HepG2 (cell line): ENCODE data around the gene DCTN4. TPM values are rescaled to one million over a fixed set of nuclear protein-coding genes. Genes with fewer than 3 reads are reported as not detected.
A peak's percentile ranks its signal among the peaks of the same experiment; 100 is the strongest.

Source experiments
- ATAC-seq: fragments of 200-7000 bp; cut with Tn5 transposase; 3 replicates; pipeline ENCODE4 v1.9.1; 2020; ENCODE audit warnings: mild to moderate bottlenecking, moderate library complexity
- BruUV-seq: library from RNA; stranded (reverse); fragments of 400-500 nt; replicated peaks from 2 replicates; lab custom pipeline; 2021; lab: Mats Ljungman, UMichigan
- CTCF ChIA-PET: fragments of 300-600 bp; formaldehyde crosslinking; extraction: SDS; loops from one replicate; lab custom pipeline; 2021; ENCODE audit warnings: low total read pairs, inconsistent platforms, low intra/inter-chr PET ratio; lab: Yijun Ruan, JAX
- POLR2A ChIA-PET: fragments of 350-600 bp; sonication (Branson Sonifier 250); formaldehyde crosslinking; loops from one replicate; lab custom pipeline; 2020; ENCODE audit warnings: antibody characterized with exemption, inconsistent platforms; lab: Yijun Ruan, JAX
- DNase-seq: peaks from one replicate; pipeline ENCODE4 v3.0.0-alpha.2; 2015; ENCODE audit warnings: low spot score
- FAIRE-seq: peaks from 3 replicates; lab custom pipeline; 2011; peaks lifted over from hg19 to GRCh38; lab: Jason Lieb, UNC
- H2AFZ ChIP-seq: one replicate; pipeline ENCODE4 v1.6.1; 2011; ENCODE audit warnings: low read length, inconsistent platforms
- H3K27ac ChIP-seq: fragments of 300-600 bp; 3 replicates; pipeline ENCODE4 v1.8.0; 2011; ENCODE audit warnings: mixed run types, mild to moderate bottlenecking, mixed read lengths, low read length, inconsistent platforms; ENCODE audit not compliant: insufficient read depth; ENCODE audit errors: extremely low read length
- H3K27me3 ChIP-seq, 2 experiments: fragments of 200-600 bp in 1 of 2; 2 replicates in 1 of 2; 3 replicates in 1 of 2; pipeline versions ENCODE4 v1.6.0 to v1.8.0; 2011; ENCODE audit warnings: low read length in 2 of 2, mild to moderate bottlenecking in 2 of 2, moderate library complexity in 2 of 2, inconsistent platforms in 1 of 2; ENCODE audit not compliant: insufficient read depth in 2 of 2, control insufficient read depth in 1 of 2
- H3K36me3 ChIP-seq, 2 experiments: fragments of 200-600 bp in 1 of 2; replicated peaks in 1 of 2; 2 replicates in 1 of 2; 3 replicates in 1 of 2; pipeline versions ENCODE4 v1.5.1 to v1.8.0; 2011; ENCODE audit warnings: low read length in 2 of 2, inconsistent platforms in 1 of 2; ENCODE audit not compliant: insufficient read depth in 2 of 2, control insufficient read depth in 1 of 2
- H3K4me1 ChIP-seq: 2 replicates; pipeline ENCODE4 v1.5.1; 2012; ENCODE audit warnings: low read length, inconsistent platforms; ENCODE audit not compliant: insufficient read depth
- H3K4me2 ChIP-seq: 2 replicates; pipeline ENCODE4 v1.6.0; 2011; ENCODE audit warnings: low read depth, low read length, inconsistent platforms
- H3K4me3 ChIP-seq, 3 experiments: fragments of 200-600 bp in 1 of 3; sonication (generic), shearing (Covaris generic) in 1 of 3; replicated peaks in 1 of 3; 2 replicates each; pipeline ENCODE4 v1.5.1; 2011 to 2016; ENCODE audit warnings: low read length in 3 of 3, inconsistent platforms in 2 of 3, low read depth in 2 of 3, mild to moderate bottlenecking in 2 of 3, control low read depth in 1 of 3, mixed read lengths in 1 of 3; ENCODE audit not compliant: insufficient read depth in 1 of 3
- H3K79me2 ChIP-seq: one replicate; pipeline ENCODE4 v1.6.1; 2011; ENCODE audit warnings: low read length, inconsistent platforms; ENCODE audit not compliant: insufficient read depth
- H3K9ac ChIP-seq: 2 replicates; pipeline ENCODE4 v1.6.0; 2011; ENCODE audit warnings: mild to moderate bottlenecking, low read depth, low read length, inconsistent platforms; ENCODE audit not compliant: insufficient read depth
- H3K9me3 ChIP-seq: 2 replicates; pipeline ENCODE4 v1.5.1; 2012; ENCODE audit warnings: mild to moderate bottlenecking, low read length
- H4K20me1 ChIP-seq: 2 replicates; pipeline ENCODE4 v1.6.0; 2011; ENCODE audit warnings: inconsistent platforms, mild to moderate bottlenecking, low read length, moderate library complexity; ENCODE audit not compliant: insufficient read depth
- ARHGAP35 ChIP-seq: sonication (generic); formaldehyde crosslinking; IDR thresholded peaks from 2 replicates; pipeline ENCODE4 v1.9.0; 2022; ENCODE audit warnings: mild to moderate bottlenecking, inconsistent platforms, moderate library complexity, missing genetic modification reagents, borderline replicate concordance
- ASH2L ChIP-seq: fragments of 300-600, 200-600 bp; sonication (generic); IDR thresholded peaks from 2 replicates; pipeline ENCODE4 v1.7.0; 2017; ENCODE audit warnings: low read depth, mild to moderate bottlenecking, moderate library complexity, mixed read lengths, low read length; ENCODE audit not compliant: insufficient read length
- FOXK1 ChIP-seq: sonication (generic); formaldehyde crosslinking; IDR thresholded peaks from 2 replicates; pipeline ENCODE4 v1.4.0; 2020; ENCODE audit warnings: low read depth, missing genetic modification reagents, borderline replicate concordance
- KMT2A ChIP-seq: sonication (generic); formaldehyde crosslinking; IDR thresholded peaks from 2 replicates; pipeline ENCODE4 v1.4.0; 2020; ENCODE audit warnings: missing genetic modification reagents
- MED1 ChIP-seq: sonication (generic); formaldehyde crosslinking; IDR thresholded peaks from 2 replicates; pipeline ENCODE4 v1.4.0; 2020; ENCODE audit warnings: missing genetic modification reagents
- MZF1 ChIP-seq: sonication (generic); formaldehyde crosslinking; IDR thresholded peaks from 2 replicates; pipeline ENCODE4 v1.8.1; 2023; ENCODE audit warnings: mild to moderate bottlenecking, missing genetic modification reagents, borderline replicate concordance
- NFIC ChIP-seq: IDR thresholded peaks from 2 replicates; pipeline ENCODE4 v1.6.1; 2012; ENCODE audit warnings: mild to moderate bottlenecking, low read length, inconsistent platforms
- NR3C1 ChIP-seq: sonication (generic); formaldehyde crosslinking; IDR thresholded peaks from 2 replicates; pipeline ENCODE4 v1.4.0; 2020; ENCODE audit warnings: missing genetic modification reagents
- PHF8 ChIP-seq: sonication (generic); formaldehyde crosslinking; IDR thresholded peaks from 2 replicates; pipeline ENCODE4 v1.5.0; 2020; ENCODE audit warnings: missing genetic modification reagents
- POLR2G ChIP-seq: fragments of 200-400 bp; formaldehyde crosslinking; IDR thresholded peaks from 2 replicates; pipeline ENCODE4 v1.6.1; 2018; ENCODE audit warnings: mild to moderate bottlenecking, low read depth, low read length, moderate library complexity
- SP5 ChIP-seq: IDR thresholded peaks from 2 replicates; pipeline ENCODE4 v1.6.1; 2016; ENCODE audit warnings: low read depth, borderline replicate concordance
- TARDBP ChIP-seq: sonication (generic); formaldehyde crosslinking; IDR thresholded peaks from 2 replicates; pipeline ENCODE4 v1.8.0; 2022; ENCODE audit warnings: mild to moderate bottlenecking, missing genetic modification reagents
- YEATS4 ChIP-seq: sonication (generic); formaldehyde crosslinking; IDR thresholded peaks from 2 replicates; pipeline ENCODE4 v1.4.0; 2020; ENCODE audit warnings: missing genetic modification reagents, borderline replicate concordance
- ZBTB38 ChIP-seq: sonication (generic); formaldehyde crosslinking; IDR thresholded peaks from 2 replicates; pipeline ENCODE4 v1.5.1; 2020; ENCODE audit warnings: mild to moderate bottlenecking, missing genetic modification reagents
- ZFY ChIP-seq: sonication (generic); formaldehyde crosslinking; IDR thresholded peaks from 2 replicates; pipeline ENCODE4 v1.4.0; 2020; ENCODE audit warnings: missing genetic modification reagents
- ZNF224 ChIP-seq: sonication (generic); formaldehyde crosslinking; IDR thresholded peaks from 2 replicates; pipeline ENCODE4 v1.5.0; 2020; ENCODE audit warnings: mild to moderate bottlenecking, missing genetic modification reagents
- ZNF230 ChIP-seq: sonication (generic); formaldehyde crosslinking; IDR thresholded peaks from 2 replicates; pipeline ENCODE4 v1.4.0; 2020; ENCODE audit warnings: mild to moderate bottlenecking, missing genetic modification reagents
- ZNF264 ChIP-seq: sonication (generic); formaldehyde crosslinking; IDR thresholded peaks from 2 replicates; pipeline ENCODE4 v1.4.0; 2020; ENCODE audit warnings: missing genetic modification reagents
- ZNF326 ChIP-seq: sonication (generic); formaldehyde crosslinking; IDR thresholded peaks from 2 replicates; pipeline ENCODE4 v1.4.0; 2020; ENCODE audit warnings: missing genetic modification reagents, borderline replicate concordance
- ZNF333 ChIP-seq: sonication (generic); formaldehyde crosslinking; IDR thresholded peaks from 2 replicates; pipeline ENCODE4 v1.4.0; 2020; ENCODE audit warnings: mild to moderate bottlenecking, missing genetic modification reagents, borderline replicate concordance
- ZNF501 ChIP-seq: sonication (generic); formaldehyde crosslinking; IDR thresholded peaks from 2 replicates; pipeline ENCODE4 v1.5.1; 2020; ENCODE audit warnings: mild to moderate bottlenecking, moderate library complexity, missing genetic modification reagents
- ZNF772 ChIP-seq: sonication (generic); formaldehyde crosslinking; IDR thresholded peaks from 2 replicates; pipeline ENCODE4 v1.5.0; 2020; ENCODE audit warnings: mild to moderate bottlenecking, missing genetic modification reagents
- WGBS: methylation state at CpG from one replicate; pipeline ENCODE4 v1.1.6; 2017; ENCODE audit warnings: low lambda C conversion rate; 5-methylcytosine and 5-hydroxymethylcytosine counted together
- in situ Hi-C: cut with HindIII; loops from 2 replicates; pipeline ENCODE4 v1.10.0; 2017; ENCODE audit warnings: low pct_unique_long_range_greater_than_20kb; ENCODE audit not compliant: extremely low pct_ligation_motif_present
- intact Hi-C: fragments of 100-400 bp; cut with micrococcal nuclease; formaldehyde crosslinking; loops from one replicate; pipeline ENCODE4 v1.10.0; 2022; ENCODE audit not compliant: unreplicated experiment
- polyA plus RNA-seq, 8 experiments: library from polyadenylated mRNA; depleted of rRNA in 3 of 8; stranded (reverse) in 7 of 8; unstranded in 1 of 8; fragments of >200 nt; fragmentation: Illumina TruSeq in 4 of 8; extraction: Trizol in 4 of 8; gene quantifications; 2 replicates each; pipeline versions ENCODE4 v1.2.1 to v1.2.3, GENCODE V29; 2011 to 2016; ENCODE audit warnings: low read depth in 4 of 8, missing spikeins in 1 of 8, mixed read lengths in 1 of 8; ENCODE audit not compliant: insufficient read depth in 1 of 8
- total RNA-seq, 5 experiments: library from RNA; depleted of rRNA; stranded (reverse); fragments of >200 nt; fragmentation: Illumina TruSeq; extraction: Trizol; gene quantifications; 2 replicates each; pipeline ENCODE4 v1.2.3, GENCODE V29; 2016; ENCODE audit warnings: low read depth in 1 of 5
- TF ChIP-seq, protein P1 (sequence below): sonication (generic); formaldehyde crosslinking; IDR thresholded peaks from 2 replicates; pipeline ENCODE4 v1.5.0; 2020; ENCODE audit warnings: mild to moderate bottlenecking, missing genetic modification reagents
- TF ChIP-seq, protein P2 (sequence below): sonication (generic); formaldehyde crosslinking; IDR thresholded peaks from 2 replicates; pipeline ENCODE4 v1.5.1; 2020; ENCODE audit warnings: missing genetic modification reagents, mild to moderate bottlenecking, borderline replicate concordance

Gene DCTN4
- total and polyA plus RNA-seq, 2 of the 13 experiments (the other 11 are each of a cell fraction or from before 2014, with no cell fraction given): 24.1 to 26.9 TPM

DNA sequence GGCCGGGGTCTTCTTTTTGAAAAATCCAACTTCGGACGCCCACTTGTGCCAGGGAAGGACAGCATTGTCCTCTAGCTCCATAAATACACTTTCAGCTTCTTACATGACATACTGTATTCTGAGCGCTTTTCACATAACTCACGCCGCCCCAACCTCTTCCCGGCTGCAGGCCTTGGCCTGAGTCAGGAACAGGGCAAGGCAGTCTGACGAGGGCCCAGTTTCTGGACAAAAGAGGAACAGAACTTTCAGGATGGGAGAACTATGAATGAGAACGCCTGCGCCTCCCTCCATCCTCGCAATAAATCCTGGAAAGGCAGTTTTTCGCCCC is 650 bp downstream of the DCTN4 start:
- FAIRE-seq (no peak), ATAC-seq (peak; percentile 56), DNase-seq (no peak)
- H3K79me2 ChIP-seq: peaks cover 33% of the 10 kb centered on the region
- H3K27ac ChIP-seq: peak overlapping the region; percentile 93
- H2AFZ ChIP-seq: peak overlapping the region; percentile 6
- peaks cover 58% of the 10 kb centered on the region for H3K4me1 ChIP-seq
- in situ Hi-C loops (no loop called here), intact Hi-C loops (loop anchor here (1.0 kb wide), 1 partner anchor 57 kb away; the partner anchor contains the start of gene RBM22)
- H3K27me3 ChIP-seq: no peaks in the 10 kb centered on the region
- H3K36me3 ChIP-seq: peaks cover 4 to 23% of the 10 kb centered on the region in 2 experiments
- peak overlapping the region; percentile 67 for H3K4me2 ChIP-seq
- no TSS peak for BruUV-seq
- peak overlapping the region; percentile 85 for H3K9ac ChIP-seq
- 0% methylated on average over 12 of the region's 12 CpGs for WGBS
- ChIA-PET CTCF (no interaction called here), POLR2A (interaction anchor here (0.9 to 3.4 kb wide), 9 partner anchors 8 to 494 kb away, joined by 3 to 25 read pairs (median 6); partner anchors contain the start of genes GM2A, GPX3, RBM22 and SMIM3)
- H4K20me1 ChIP-seq: no peaks in the 10 kb centered on the region
- no peaks in the 10 kb centered on the region for H3K9me3 ChIP-seq
- peak overlapping the region; percentile 84 to 93 (median 86) for H3K4me3 ChIP-seq
- no peak for TF ChIP-seq ARHGAP35 (CRISPR knock-in tag)
- TF ChIP-seq ZNF230 (CRISPR knock-in tag): no peak
- TF ChIP-seq ZFY (CRISPR knock-in tag): peak; percentile 77; the same call in 1 of the 2 replicates
- TF ChIP-seq MZF1 (CRISPR knock-in tag): no peak
- 0 out of 2 replicates have a peak, but pooled peaks have one; percentile 9 for TF ChIP-seq ZNF333
- no peak for TF ChIP-seq ASH2L
- TF ChIP-seq, protein P1, sequence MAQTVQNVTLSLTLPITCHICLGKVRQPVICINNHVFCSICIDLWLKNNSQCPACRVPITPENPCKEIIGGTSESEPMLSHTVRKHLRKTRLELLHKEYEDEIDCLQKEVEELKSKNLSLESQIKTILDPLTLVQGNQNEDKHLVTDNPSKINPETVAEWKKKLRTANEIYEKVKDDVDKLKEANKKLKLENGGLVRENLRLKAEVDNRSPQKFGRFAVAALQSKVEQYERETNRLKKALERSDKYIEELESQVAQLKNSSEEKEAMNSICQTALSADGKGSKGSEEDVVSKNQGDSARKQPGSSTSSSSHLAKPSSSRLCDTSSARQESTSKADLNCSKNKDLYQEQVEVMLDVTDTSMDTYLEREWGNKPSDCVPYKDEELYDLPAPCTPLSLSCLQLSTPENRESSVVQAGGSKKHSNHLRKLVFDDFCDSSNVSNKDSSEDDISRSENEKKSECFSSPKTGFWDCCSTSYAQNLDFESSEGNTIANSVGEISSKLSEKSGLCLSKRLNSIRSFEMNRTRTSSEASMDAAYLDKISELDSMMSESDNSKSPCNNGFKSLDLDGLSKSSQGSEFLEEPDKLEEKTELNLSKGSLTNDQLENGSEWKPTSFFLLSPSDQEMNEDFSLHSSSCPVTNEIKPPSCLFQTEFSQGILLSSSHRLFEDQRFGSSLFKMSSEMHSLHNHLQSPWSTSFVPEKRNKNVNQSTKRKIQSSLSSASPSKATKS (CRISPR knock-in tag): 0 out of 2 replicates have a peak, but pooled peaks have one; percentile 34
- TF ChIP-seq FOXK1 (CRISPR knock-in tag): no peak
- 0 out of 2 replicates have a peak, but pooled peaks have one; percentile 7 for TF ChIP-seq MED1
- TF ChIP-seq ZNF501 (CRISPR knock-in tag): peak; percentile 79; the same call in 1 of the 2 replicates
- TF ChIP-seq NFIC: peak; percentile 66; the same call in 1 of the 2 replicates
- no peak for TF ChIP-seq SP5
- TF ChIP-seq ZNF264 (CRISPR knock-in tag): peak; percentile 72; the same call in 1 of the 2 replicates
- TF ChIP-seq ZNF326: no peak
- TF ChIP-seq, protein P2, sequence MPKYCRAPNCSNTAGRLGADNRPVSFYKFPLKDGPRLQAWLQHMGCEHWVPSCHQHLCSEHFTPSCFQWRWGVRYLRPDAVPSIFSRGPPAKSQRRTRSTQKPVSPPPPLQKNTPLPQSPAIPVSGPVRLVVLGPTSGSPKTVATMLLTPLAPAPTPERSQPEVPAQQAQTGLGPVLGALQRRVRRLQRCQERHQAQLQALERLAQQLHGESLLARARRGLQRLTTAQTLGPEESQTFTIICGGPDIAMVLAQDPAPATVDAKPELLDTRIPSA (CRISPR knock-in tag): no peak
- 0 out of 2 replicates have a peak, but pooled peaks have one; percentile 17 for TF ChIP-seq YEATS4 (CRISPR knock-in tag)
- TF ChIP-seq ZBTB38 (CRISPR knock-in tag): 0 out of 2 replicates have a peak, but pooled peaks have one; percentile 9
- 0 out of 2 replicates have a peak, but pooled peaks have one; percentile 35 for TF ChIP-seq POLR2G
- TF ChIP-seq ZNF772: no peak
- TF ChIP-seq TARDBP: peak; percentile 39; the same call in 1 of the 2 replicates
- TF ChIP-seq NR3C1 (CRISPR knock-in tag): no peak
- TF ChIP-seq ZNF224 (CRISPR knock-in tag): 0 out of 2 replicates have a peak, but pooled peaks have one; percentile 34
- peak; percentile 65; the same call in 1 of the 2 replicates for TF ChIP-seq PHF8 (CRISPR knock-in tag)
- peak; percentile 59; the same call in 1 of the 2 replicates for TF ChIP-seq KMT2A (CRISPR knock-in tag)
